Activated naive CD4-positive, alpha-beta T cell treated with anti-CD3 and anti-CD28 coated beads, Interleukin-2, amount 10 ng/mL, durations not matched to agents 7 days and 5 days (primary cell): ENCODE measurements around the gene MYO9A.

Experiments
- CTCF ChIA-PET: fragments of 350-600 bp; sonication (Branson Sonifier 250); formaldehyde crosslinking; loops from one replicate; lab custom pipeline; 2021; ENCODE audit warnings: antibody characterized with exemption; lab: Charles Lee
- DNase-seq: peaks from one replicate; pipeline ENCODE4 v3.0.0-alpha.2; 2020
- H3K27ac Mint-ChIP-seq: one replicate; pipeline ENCODE4 v1.8.0; 2021; ENCODE audit warnings: mild to moderate bottlenecking, moderate library complexity, mixed read lengths
- H3K27me3 Mint-ChIP-seq: one replicate; pipeline ENCODE4 v1.8.0; 2021; ENCODE audit warnings: mild to moderate bottlenecking, mixed read lengths
- H3K36me3 Mint-ChIP-seq: one replicate; pipeline ENCODE4 v1.8.0; 2021; ENCODE audit warnings: mixed read lengths
- H3K4me1 Mint-ChIP-seq: one replicate; pipeline ENCODE4 v1.8.0; 2021; ENCODE audit warnings: mixed read lengths
- H3K4me3 Mint-ChIP-seq: one replicate; pipeline ENCODE4 v1.8.0; 2021; ENCODE audit warnings: mild to moderate bottlenecking, moderate library complexity, mixed read lengths
- H3K9me3 Mint-ChIP-seq: one replicate; pipeline ENCODE4 v1.8.0; 2021; ENCODE audit warnings: mixed read lengths

Gene MYO9A

DNA sequence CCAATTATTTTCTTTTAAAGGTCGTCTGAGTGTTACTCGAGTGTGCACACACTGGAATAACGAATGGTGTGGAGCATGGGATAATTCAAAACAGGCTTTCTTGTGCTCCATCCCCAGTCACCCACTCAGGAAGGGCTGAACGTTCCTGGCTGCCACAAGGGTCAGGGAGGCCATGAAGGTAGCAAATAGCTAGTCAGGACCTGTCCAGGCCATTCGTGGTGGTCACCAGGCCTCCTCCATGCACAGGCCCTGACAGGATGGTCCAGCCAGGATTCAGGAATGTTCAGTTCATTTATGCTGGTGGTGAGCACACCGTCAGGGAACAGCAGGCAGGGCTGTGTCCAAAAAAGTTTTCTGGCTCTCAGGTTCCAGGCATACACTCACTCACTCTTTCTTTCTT is 319.3 kb downstream of the MYO9A start:
- Mint-ChIP-seq H3K4me1 (no peaks in the 10 kb centered on the region), H3K9me3 (no peaks in the 10 kb centered on the region), H3K36me3 (no peaks in the 10 kb centered on the region), H3K27me3 (peaks cover 6% of the 10 kb centered on the region), H3K4me3 (no peak overlapping the region), H3K27ac (no peak overlapping the region)
- CTCF ChIA-PET: interaction anchor here (0.7 to 6.8 kb wide), 2 partner anchors 54 to 1046 kb away, joined by 3 to 48 read pairs; no protein-coding TSS in a partner anchor
- no peak for DNase-seq

DNA sequence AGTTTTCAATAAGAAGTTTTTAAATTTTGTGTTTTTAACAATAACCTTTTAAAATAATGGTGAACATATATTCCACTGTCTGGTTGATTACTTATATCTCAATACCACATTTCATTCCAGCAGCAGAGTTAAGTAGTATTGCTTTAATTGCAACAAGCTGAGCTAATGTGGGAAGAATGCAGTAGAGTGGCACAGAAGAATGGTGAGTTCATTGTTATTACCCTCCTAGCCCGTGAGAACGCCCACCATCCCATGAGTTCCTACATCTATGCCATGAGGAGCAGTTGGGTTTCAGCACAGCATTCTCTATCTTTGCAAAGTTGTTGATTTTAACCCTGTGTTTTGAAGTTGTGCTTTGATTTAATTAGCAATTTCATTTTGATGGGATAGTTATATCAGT is 325.4 kb downstream of the MYO9A start:
- CTCF ChIA-PET: no interaction called here
- Mint-ChIP-seq H3K4me1 (no peaks in the 10 kb centered on the region), H3K9me3 (no peaks in the 10 kb centered on the region), H3K36me3 (no peaks in the 10 kb centered on the region), H3K4me3 (no peak overlapping the region), H3K27ac (no peak overlapping the region), H3K27me3 (peaks cover 3% of the 10 kb centered on the region)
- no peak for DNase-seq

DNA sequence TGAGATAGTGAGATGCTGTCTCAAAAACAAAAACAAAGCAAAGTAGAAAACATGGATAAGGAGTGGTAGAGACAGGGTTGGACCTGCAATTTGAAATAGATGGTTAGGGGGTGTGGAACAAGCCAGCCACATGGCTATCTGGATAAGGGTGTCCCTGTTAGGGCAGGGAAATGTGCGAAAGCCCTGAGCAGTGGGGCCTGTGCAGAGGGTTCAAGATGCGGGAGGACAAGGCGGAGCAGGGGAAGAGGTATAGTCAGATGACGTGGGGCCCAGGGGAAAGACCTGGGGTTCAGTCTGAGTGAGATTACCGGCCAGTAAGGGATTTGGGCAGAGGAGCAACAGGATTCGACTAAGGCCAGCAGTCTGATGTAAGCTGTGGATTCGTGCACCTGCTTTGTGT is 326.0 kb downstream of the MYO9A start:
- Mint-ChIP-seq H3K36me3 (no peaks in the 10 kb centered on the region), H3K27ac (no peak overlapping the region), H3K27me3 (peaks cover 3% of the 10 kb centered on the region), H3K9me3 (no peaks in the 10 kb centered on the region), H3K4me3 (no peak overlapping the region), H3K4me1 (no peaks in the 10 kb centered on the region)
- no peak for DNase-seq
- CTCF ChIA-PET: no interaction called here

DNA sequence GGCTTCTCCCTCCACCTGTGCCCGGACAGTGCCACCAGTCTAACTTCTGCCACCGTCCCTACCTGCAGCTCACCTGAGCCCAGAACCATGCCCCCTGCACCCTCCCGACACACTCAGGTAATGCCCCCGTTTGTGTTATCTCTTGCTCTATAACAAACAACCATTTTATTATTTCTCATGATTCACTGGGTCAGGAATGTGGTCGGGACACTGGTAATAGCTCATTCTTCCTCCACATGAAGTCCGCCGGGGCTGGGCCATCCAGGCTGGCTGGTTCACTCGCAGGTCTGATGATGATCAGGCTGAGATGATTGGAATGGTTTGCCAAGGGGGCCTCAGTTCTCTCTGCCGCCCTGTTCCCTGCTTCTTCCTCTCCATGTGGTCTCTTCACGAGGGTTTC is 327.9 kb downstream of the MYO9A start:
- Mint-ChIP-seq H3K9me3 (no peaks in the 10 kb centered on the region), H3K27ac (no peak overlapping the region), H3K36me3 (no peaks in the 10 kb centered on the region), H3K4me1 (no peaks in the 10 kb centered on the region), H3K4me3 (no peak overlapping the region), H3K27me3 (peaks cover 3% of the 10 kb centered on the region)
- CTCF ChIA-PET: no interaction called here
- no peak for DNase-seq

DNA sequence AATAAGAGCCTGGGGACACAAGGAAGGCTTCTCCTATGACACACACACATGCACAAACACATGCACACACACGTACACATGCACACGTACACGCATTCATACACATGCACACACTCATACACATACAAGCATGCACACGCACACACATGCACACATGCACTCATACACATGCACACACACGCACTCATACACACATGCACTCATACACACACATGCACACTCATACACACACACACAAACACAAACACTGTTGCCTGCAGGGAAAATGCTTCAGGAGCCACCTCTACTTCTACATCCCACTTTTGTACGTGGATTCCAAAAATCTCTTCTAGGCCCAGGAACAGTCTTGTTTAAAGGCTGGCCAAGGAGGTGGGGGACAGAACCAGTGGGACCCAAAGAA is 328.3 kb downstream of the MYO9A start:
- no peaks in the 10 kb centered on the region for H3K9me3 Mint-ChIP-seq

DNA sequence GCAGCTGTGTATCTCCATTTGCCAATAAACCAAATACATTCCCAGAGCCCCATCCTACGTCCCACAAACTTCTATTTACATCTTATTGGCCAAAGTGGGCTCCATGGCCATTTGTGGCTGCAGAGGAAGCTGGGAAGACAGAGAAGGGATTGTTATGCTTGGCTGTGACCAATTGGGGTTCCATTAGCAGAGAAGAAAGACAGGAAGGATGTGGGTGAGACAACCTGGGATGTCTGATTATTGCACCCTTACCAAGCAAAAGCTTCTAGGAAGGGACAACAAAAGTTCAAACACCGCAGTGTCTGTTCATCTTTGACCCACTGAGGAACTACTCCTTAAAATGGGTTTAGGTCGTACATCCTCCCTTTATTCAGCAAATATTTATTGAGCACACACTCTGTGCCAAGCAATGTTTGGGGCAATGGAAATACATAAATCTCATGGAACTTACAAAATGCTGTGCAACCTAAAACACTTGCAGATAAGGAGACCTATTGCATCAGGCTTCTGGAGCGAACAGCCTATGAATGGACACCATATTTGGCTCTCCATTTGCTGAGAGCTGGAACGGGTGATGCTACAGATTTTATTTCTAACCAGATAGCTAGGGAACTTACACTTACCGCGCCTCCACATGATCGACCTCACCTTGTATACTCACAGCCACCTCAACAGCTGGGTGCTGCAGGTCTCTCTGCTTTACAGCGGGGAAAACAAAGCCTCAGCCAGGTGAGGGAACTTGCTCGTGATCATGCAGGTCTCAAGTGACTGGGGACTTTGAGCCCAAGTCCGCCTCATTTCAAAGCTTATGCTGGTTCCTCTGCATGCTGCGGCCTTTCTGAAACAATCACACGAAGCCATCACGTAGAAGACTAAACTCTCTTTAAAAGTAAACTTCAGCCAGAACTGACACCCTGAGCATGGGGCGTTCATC is 329.0 kb downstream of the MYO9A start:
- no peak overlapping the region for H3K4me3 Mint-ChIP-seq
- H3K27me3 Mint-ChIP-seq: peaks cover 8% of the 10 kb centered on the region
- H3K27ac Mint-ChIP-seq: no peak overlapping the region
- H3K36me3 Mint-ChIP-seq: no peaks in the 10 kb centered on the region
- DNase-seq: no peak
- no peaks in the 10 kb centered on the region for H3K4me1 Mint-ChIP-seq
- H3K9me3 Mint-ChIP-seq: no peaks in the 10 kb centered on the region
- CTCF ChIA-PET: interaction anchor here (0.6 kb wide), 1 partner anchor 15 kb away, joined by 4 read pairs; no protein-coding TSS in a partner anchor

More for the DNA sequence above, 328.3 kb downstream of the MYO9A start:
- Mint-ChIP-seq H3K4me3 (no peak overlapping the region), H3K27me3 (peaks cover 7% of the 10 kb centered on the region), H3K4me1 (no peaks in the 10 kb centered on the region), H3K36me3 (no peaks in the 10 kb centered on the region), H3K27ac (no peak overlapping the region)
- no peak for DNase-seq
- CTCF ChIA-PET: interaction anchor here (0.6 kb wide), 1 partner anchor 16 kb away, joined by 4 read pairs; no protein-coding TSS in a partner anchor

DNA sequence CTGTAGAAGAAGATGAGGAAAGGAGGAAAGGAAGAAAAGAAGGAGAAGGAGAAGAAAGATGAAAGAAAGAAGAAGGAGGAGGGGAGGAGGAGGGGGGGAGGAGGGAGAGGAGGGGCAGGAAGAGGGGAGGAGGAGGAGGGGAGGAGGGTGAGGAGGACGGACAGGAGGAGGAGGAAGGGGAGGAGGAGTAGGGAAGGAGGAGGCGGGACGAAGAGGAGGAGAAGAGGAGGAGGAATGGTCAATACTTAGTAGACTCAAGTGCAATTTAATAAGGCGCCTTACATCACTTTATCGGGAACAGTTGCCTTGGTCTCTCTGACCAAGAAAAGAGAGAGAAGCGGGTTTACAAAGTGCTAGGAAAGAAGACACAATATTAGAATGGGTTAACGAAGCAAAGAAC is 331.3 kb downstream of the MYO9A start:
- Mint-ChIP-seq H3K9me3 (no peaks in the 10 kb centered on the region), H3K27me3 (peaks cover 9% of the 10 kb centered on the region), H3K4me1 (no peaks in the 10 kb centered on the region), H3K4me3 (no peak overlapping the region), H3K27ac (no peak overlapping the region), H3K36me3 (no peaks in the 10 kb centered on the region)
- CTCF ChIA-PET: no interaction called here
- no peak for DNase-seq

DNA sequence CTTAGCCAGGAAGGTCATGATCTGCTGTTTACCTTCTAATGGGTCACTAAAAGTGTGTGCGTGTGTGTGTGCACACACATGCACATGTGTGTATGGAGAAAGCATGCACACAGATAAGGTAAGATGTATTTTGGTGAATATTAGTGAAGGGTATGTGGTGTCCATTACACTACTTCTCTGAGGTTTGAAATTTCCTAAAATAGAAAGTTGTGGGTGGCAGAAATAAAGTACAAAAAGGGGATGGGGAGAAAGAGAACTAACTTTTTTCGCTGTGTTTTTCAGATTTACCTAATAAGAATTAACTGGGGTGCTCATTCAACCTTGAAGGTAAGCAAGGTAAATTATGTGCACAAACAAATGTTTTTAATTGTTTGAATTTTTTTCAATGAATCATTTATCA is 332.0 kb downstream of the MYO9A start:
- H3K27ac Mint-ChIP-seq: no peak overlapping the region
- CTCF ChIA-PET: no interaction called here

DNA sequence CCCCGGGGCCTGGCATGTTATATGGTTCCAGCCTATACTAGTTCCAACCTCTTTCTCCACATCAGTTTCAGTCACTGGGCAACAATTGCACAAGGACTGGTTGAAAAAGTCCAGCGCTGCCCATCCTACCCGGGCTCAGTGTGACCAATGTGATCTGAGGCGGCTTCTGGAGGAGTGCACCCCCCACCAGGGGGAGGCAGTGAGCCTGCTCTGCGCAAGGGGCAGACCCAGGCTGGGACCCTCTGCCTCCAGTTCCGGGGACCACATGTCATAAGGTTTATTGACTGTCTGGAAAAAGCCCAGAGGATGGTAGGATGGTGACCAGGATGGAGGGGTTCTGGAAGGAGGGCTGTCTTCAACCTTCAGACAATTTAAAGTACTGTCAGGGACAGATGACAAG is 333.2 kb downstream of the MYO9A start:
- Mint-ChIP-seq H3K4me1 (no peaks in the 10 kb centered on the region), H3K27ac (no peak overlapping the region), H3K9me3 (no peaks in the 10 kb centered on the region), H3K36me3 (no peaks in the 10 kb centered on the region), H3K27me3 (peaks cover 20% of the 10 kb centered on the region), H3K4me3 (no peak overlapping the region)
- peak; percentile 27 for DNase-seq
- CTCF ChIA-PET: interaction anchor here (1.6 kb wide), 1 partner anchor 371 kb away, joined by 6 read pairs; no protein-coding TSS in a partner anchor

More for the DNA sequence above, 332.0 kb downstream of the MYO9A start:
- DNase-seq: no peak
- Mint-ChIP-seq H3K27me3 (peaks cover 15% of the 10 kb centered on the region), H3K4me1 (no peaks in the 10 kb centered on the region), H3K9me3 (no peaks in the 10 kb centered on the region), H3K36me3 (no peaks in the 10 kb centered on the region), H3K4me3 (no peak overlapping the region)

DNA sequence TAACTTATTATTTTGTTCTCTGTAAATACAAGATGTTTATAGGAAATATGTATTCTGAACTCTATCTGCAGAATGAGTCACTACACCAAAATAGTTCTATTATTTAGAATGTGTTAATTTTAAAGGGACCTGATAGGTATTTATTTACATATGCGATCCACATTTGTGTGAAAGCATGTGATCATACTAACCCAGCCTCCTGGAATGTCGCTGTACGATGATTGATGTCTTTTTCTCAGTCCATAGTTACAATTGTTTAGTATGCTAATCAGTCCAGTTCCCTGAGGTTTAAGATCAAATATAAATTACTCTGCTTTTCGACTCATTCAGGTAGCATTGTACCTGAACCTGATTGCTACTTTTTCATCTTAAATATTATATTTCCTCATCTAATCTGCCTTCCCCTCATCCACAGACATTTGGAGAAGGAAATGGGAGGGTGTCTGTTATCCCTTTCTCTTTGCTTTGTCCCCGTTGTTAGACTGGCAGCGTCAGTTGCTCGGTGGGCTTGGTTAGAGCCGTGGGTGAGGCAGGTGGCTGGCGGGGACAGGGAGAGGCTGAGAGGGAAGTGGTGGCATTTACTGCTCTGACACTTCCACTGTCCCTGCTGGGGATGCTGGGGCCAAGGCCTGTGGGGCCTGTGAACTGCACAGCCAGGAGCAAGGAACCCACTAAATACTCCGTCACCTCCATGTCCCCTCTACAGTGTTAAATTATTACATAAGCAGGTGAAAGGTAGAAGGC is 335.4 kb downstream of the MYO9A start:
- Mint-ChIP-seq H3K36me3 (no peaks in the 10 kb centered on the region), H3K4me1 (no peaks in the 10 kb centered on the region), H3K9me3 (no peaks in the 10 kb centered on the region), H3K4me3 (no peak overlapping the region), H3K27me3 (peaks cover 25% of the 10 kb centered on the region), H3K27ac (no peak overlapping the region)
- CTCF ChIA-PET: interaction anchor here (0.9 to 2.8 kb wide), 3 partner anchors 25 to 39 kb away, joined by 3 to 11 read pairs (median 10); no protein-coding TSS in a partner anchor
- no peak for DNase-seq

DNA sequence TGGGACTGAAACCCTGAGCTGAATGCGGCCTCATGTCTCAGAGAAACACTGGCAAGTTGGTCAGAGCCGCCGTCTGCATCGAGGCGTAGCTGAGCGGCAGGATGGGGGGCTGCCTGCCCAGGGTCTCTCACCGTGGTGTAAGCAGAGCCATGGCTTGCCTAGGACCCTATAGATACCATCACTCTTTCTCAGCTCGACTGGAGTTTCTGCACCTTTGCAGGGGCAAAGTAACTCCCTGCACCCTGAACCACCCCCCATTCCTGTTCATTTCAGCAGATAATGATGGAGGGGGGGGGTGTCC is 336.0 kb downstream of the MYO9A start:
- Mint-ChIP-seq H3K4me1 (no peaks in the 10 kb centered on the region), H3K36me3 (no peaks in the 10 kb centered on the region), H3K9me3 (no peaks in the 10 kb centered on the region), H3K4me3 (no peak overlapping the region), H3K27me3 (peaks cover 25% of the 10 kb centered on the region), H3K27ac (no peak overlapping the region)
- CTCF ChIA-PET: interaction anchor here (0.9 to 2.8 kb wide), 4 partner anchors 24 to 371 kb away, joined by 3 to 11 read pairs (median 6); no protein-coding TSS in a partner anchor
- no peak for DNase-seq

DNA sequence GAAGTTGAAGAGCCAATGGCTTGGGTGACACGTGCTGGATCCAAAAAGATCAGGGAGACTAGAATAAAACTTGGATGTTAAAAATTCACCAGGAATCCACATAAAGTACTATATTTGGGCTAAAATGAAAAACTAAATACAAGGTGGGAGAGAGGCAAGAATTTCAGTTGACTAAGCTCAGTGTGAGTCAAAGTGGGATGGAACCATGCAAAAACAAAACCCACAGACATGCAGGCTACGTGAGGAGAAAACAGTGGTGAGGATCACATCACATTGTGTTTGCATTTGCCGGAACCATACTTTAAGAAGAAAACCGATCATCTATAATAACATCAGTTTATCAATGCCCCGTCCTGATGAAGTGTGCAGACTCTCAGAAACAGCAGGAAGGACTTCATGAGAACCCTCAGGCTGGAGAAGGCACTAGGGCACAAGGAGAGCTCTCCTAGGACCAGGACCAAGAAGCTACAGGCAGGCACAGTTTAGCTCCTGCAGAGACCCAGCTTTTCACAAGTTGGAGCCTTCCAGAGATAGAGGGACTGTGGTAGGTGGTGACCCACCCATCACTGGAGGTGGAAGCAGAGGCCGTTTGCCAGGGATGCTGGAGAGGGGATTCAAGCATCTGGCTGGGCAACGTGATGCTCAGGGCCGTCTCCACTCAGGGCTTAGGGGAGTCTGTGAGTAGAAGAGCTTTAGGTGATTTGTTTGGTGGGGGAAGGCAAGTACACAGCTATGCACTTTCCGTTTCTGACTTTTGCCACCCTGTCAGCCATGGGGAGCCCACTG is 336.6 kb downstream of the MYO9A start:
- Mint-ChIP-seq H3K27ac (no peak overlapping the region), H3K4me1 (no peaks in the 10 kb centered on the region), H3K4me3 (no peak overlapping the region), H3K36me3 (no peaks in the 10 kb centered on the region), H3K9me3 (no peaks in the 10 kb centered on the region), H3K27me3 (peaks cover 25% of the 10 kb centered on the region)
- CTCF ChIA-PET: interaction anchor here (0.9 to 2.8 kb wide), 6 partner anchors 23 to 375 kb away, joined by 3 to 11 read pairs (median 7); no protein-coding TSS in a partner anchor
- no peak for DNase-seq

DNA sequence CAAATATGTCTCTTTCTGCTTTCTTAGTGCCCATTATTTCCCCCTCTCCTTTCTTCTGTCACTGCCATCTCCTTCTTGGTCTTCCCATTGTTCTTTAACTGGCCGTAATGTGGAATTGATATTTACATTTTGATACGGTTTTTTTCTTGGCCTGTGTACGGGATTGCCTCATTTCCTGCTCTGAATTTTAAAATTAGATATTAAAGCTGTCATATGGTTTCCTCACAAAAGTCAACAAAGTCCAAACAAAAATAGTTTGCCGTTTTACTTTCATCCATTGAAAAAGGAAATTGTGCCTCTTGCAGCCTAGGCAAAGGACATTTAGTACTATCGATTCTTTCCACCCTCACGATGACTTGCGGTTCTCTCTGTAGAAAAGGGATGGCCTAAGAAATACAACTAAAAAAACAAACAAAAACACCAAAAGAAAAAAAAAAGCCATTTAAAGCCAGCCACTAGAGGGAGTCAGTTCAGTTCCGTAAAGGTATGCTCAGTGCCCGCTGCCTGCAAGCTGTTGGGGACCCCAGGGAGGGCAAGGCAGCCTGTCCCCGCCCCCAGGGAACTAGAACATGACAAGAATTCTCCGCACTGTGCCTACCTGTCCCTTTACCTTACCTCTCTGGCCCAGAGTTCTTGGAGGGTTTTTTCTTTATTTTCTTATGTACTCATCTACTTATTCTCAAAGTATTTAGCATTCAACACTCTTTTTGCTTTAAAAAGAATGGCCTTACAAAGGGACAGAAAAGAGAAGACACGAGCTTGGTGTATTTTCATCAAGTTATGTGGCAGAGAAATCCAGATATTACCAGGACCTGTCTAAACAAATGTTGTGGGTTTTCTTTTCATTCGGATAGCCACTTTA is 337.6 kb downstream of the MYO9A start:
- no peaks in the 10 kb centered on the region for H3K36me3 Mint-ChIP-seq
- no peak overlapping the region for H3K27ac Mint-ChIP-seq
- H3K4me3 Mint-ChIP-seq: no peak overlapping the region
- CTCF ChIA-PET: interaction anchor here (0.7 to 2.8 kb wide), 8 partner anchors 13 to 376 kb away, joined by 3 to 11 read pairs (median 4); no protein-coding TSS in a partner anchor
- peak; percentile 37 for DNase-seq
- no peaks in the 10 kb centered on the region for H3K9me3 Mint-ChIP-seq
- peaks cover 25% of the 10 kb centered on the region for H3K27me3 Mint-ChIP-seq
- H3K4me1 Mint-ChIP-seq: no peaks in the 10 kb centered on the region
